HG02840 (cell line): ENCODE measurements around the gene P2RY8.
"Not testable (repeated sequence)": the region's sequence is repeated elsewhere in the genome, so short reads cannot be mapped to it uniquely, and the experiment has no call there.

Experiments
- ATAC-seq: cut with Tn5 transposase; IDR thresholded peaks from one replicate; pipeline ENCODE4 v1.9.1; 2021; ENCODE audit warnings: mild to moderate bottlenecking, moderate library complexity, moderate number of reproducible peaks; ENCODE audit not compliant: unreplicated experiment, low FRiP score

The P2RY8 gene

DNA sequence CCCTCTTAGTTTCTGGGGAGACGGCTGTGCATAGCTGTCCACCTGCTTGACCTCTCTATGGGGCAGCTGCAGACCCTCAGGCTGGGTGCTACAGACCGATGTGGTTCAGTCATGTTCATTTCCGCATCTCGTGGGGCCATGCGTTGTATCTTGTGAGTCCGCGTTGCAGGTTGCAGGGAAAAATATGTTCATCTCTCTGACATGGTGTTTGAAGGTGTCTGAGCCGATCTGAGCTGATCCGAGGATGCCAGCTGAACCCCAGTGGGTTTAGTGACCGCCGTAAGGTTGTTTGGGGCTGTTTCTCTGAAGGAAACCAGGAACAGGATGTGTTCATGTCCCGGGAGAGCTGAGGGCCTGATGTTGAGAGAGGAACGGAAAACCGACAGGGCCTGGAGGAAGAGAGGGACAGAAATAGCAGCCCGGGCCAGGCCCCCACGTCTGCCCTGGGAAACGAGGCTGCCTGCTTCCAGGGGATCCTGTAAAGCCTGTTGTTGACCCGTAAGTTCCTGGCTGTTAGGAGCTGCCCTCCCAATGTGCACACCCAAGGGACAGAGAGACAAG lies 9.8 kb upstream of the P2RY8 start:
- no peak for ATAC-seq

DNA sequence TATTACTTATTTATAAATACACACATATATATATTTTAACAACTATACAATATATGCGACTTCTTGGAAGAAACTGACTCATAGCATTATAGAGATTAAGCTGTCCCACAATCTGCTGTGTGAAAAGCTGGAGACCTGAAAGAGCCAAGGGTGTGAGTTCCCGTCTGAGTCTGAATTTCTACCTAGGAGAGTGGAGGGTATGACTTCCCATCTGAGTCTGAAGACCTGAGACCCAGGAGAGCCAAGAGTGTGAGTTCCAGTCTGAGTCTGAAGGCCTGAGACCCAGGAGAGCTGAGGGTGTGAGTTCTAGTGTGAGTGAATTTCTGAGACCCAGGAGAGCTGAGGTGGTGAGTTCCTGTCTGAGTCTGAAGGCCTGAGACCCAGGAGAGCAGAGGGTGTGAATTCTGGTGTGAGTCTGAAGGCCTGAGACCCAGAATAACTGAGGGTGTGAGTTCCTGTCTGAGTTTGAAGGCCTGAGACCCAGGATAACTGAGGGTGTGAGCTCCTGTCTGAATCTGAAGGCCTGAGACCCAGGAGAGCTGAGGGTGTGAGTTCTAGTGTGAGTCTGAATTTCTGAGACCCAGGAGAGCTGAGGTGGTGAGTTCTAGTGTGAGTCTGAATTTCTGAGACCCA lies 8.9 kb upstream of the P2RY8 start:
- ATAC-seq, result no peak

- ATAC-seq, result no peak
Measured at GRCh38 chrX:1542994-1543725, 6.2 kb upstream of the P2RY8 start.

DNA sequence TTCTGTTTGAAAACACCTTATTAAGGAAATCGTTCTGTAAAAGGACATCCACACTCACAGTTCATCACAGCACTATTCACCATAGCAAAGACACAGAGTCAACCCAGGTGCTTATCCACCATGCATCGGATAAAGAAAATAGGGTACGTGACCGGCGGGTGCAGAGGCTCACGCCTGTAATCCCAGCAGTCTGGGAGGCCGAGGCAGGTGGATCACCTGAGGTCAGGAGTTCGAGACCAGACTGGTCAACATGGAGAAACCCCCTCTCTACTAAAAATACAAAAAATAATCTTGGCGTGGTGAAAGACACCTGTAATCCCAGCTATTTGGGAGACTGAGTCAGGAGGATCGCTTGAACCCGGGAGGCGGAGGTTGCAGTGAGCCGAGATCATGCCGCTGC lies 2.2 kb upstream of the P2RY8 start:
- ATAC-seq, result not testable (repeated sequence)

- not testable (repeated sequence) for ATAC-seq
Measured at GRCh38 chrX:1537716-1538090, 718 bp upstream of the P2RY8 start.

DNA sequence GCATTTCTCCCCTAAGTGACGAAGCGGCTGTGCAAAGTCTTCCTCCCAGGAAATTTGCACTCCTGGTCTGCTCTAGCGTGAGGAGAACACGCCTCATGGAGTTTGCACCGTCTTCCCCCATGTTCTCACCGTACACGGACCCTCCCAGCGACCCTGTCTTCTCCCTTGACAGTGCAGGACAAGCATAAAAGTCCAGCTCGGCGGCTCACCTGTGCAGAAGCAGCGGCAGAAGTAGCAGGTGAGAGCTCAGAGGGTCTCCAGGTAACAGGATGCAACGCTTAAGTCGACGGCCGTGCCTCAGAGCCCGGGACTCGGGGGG lies 314 bp downstream of the P2RY8 start:
- ATAC-seq, result peak; percentile 1

DNA sequence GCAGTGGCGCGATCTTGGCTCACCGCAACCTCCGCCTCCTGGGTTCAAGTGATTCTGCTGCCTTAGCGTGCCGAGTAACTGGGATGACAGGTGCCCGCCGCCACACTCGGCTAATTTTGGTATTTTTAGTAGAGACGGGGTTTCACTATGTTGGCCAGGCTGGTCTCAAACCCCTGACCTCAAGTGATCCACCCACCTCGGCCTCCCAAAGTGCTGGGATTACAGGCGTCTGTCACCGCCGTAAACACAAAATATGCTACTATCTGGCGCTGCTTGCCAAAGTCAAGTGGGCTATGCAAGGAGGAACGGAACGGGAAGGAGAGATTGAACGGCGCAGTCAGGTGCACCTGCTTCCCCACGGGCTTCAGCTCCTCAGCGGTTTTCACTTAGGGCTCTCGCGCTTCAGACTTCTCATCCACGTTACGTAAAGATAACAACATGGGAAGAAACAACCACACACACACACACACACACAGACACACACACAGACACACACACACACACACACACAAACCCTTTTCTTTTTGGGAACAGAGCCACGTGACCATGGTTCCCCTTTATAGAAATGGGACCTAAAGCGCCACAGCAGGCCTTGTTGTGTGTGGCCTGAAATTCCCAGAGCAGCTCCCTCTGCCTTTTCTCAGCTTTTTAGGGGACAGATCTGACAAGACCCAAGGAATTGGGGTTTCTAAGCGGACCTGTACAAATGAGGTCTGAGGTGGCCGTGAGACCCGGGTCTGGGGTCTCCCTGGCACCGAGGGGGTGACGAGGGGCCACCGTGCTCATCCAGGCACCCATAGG lies 1.5 kb downstream of the P2RY8 start:
- no peak for ATAC-seq

- ATAC-seq, result no peak
Measured at GRCh38 chrX:1534301-1535168, 2.5 kb downstream of the P2RY8 start.

DNA sequence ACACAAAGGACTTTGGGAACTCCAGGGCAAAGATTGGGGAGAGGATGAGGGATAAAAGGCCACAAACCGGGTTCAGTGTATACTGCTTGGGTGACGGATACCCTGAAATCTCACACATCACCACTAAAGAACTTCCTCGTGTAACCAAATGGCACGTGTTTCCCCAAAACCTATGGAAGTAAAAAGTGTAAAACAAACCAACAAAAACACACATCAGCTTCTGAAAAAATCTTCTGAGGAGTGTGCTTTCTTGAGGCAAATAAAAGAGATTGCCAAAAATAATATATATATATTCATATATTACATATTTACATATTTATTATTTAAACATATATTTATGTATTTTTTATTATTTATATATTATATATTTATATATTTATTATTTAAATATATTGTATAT lies 3.9 kb downstream of the P2RY8 start:
- ATAC-seq, result no peak

- no peak for ATAC-seq
Measured at GRCh38 chrX:1531096-1531890, 5.7 kb downstream of the P2RY8 start.

DNA sequence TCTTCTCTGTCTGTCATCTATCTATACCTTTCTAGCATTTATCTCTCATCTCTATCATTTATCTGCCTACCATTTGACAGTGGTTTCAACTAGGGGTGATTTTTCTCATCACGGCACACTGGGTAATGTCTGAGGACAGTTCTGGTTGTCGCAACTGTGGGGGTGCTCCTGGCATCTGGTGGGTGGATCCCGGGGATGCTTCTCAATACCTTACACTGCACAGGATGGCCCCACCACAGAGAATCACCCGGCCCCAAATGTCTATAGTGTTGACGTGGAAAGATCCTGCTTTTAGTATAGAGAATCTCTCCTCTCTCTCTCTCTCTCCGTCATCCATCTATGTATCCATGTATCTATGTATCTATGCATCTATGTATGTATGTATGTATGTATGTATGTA lies 7.2 kb downstream of the P2RY8 start:
- ATAC-seq, result no peak

- ATAC-seq, result no peak
Measured at GRCh38 chrX:1529328-1529727, 7.7 kb downstream of the P2RY8 start.

DNA sequence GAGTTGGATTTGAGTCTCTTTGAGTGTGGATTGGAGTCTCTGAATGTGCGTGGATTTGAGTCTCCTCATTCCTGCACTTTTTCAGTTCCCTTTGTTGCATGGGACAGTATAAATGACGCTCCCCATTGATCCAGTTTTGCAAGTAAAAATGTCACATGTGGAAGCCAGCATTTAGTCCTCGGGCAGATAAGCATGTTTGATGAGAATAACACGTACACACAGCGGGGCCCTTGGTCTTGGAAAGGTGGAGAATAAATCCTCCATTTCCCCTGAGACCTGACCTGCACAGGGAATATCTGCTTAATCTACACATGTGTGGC lies 8.1 kb downstream of the P2RY8 start:
- no peak for ATAC-seq

- no peak for ATAC-seq
Measured at GRCh38 chrX:1528186-1528883, 8.7 kb downstream of the P2RY8 start.

DNA sequence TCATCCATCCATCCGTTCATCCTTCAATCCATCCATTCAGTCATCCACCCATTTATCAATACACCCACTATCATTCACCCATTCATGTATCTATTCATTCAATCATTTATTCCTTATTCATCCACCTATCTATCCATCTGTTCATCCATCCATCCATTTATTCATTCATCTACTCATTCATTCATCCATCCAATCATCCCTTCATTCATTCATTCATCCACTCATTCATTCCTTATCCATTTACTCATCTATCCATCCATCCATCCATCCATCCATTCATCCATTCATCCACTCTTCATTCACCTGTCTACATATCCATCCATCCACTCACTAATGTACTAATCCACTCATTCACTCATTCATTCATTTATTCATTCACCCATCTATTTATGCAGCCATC lies 9.5 kb downstream of the P2RY8 start:
- no peak for ATAC-seq

GRCh38 chrX:1526565-1526964 lies 10.4 kb downstream of the P2RY8 start:
- ATAC-seq, result no peak

- no peak for ATAC-seq
Measured at GRCh38 chrX:1525583-1526355, 11.2 kb downstream of the P2RY8 start.

- no peak for ATAC-seq
Measured at GRCh38 chrX:1524874-1525582, 12.0 kb downstream of the P2RY8 start.
